Kidney epithelial cell (primary cell): ENCODE results near the gene OR2W1. TPM values are rescaled to one million over a fixed set of nuclear protein-coding genes. Genes with fewer than 3 reads are reported as not detected.

ENCODE experiments used
- DNase-seq: peaks from one replicate; pipeline ENCODE4 v3.0.0-alpha.2; 2010; ENCODE audit warnings: low read depth
- H3K27me3 ChIP-seq: 2 replicates; pipeline ENCODE4 v1.6.0; 2011; ENCODE audit warnings: low read length; ENCODE audit not compliant: control insufficient read depth, insufficient read depth
- H3K36me3 ChIP-seq: 2 replicates; pipeline ENCODE4 v1.5.1; 2011; ENCODE audit warnings: low read length; ENCODE audit not compliant: control insufficient read depth, insufficient read depth
- H3K4me3 ChIP-seq: 2 replicates; pipeline ENCODE4 v1.5.1; 2011; ENCODE audit warnings: low read depth, mild to moderate bottlenecking, control low read depth, low read length
- CTCF ChIP-seq: IDR thresholded peaks from 2 replicates; pipeline ENCODE4 v1.5.1; 2011; ENCODE audit warnings: mild to moderate bottlenecking, moderate library complexity, low read length, control low read depth, inconsistent platforms; ENCODE audit not compliant: insufficient read depth, poor library complexity, severe bottlenecking
- total RNA-seq: library from RNA; depleted of rRNA; stranded (reverse); fragments of >200 nt; gene quantifications from 2 replicates; pipeline ENCODE4 v1.2.3, GENCODE V29; 2015

Gene OR2W1, protein sequence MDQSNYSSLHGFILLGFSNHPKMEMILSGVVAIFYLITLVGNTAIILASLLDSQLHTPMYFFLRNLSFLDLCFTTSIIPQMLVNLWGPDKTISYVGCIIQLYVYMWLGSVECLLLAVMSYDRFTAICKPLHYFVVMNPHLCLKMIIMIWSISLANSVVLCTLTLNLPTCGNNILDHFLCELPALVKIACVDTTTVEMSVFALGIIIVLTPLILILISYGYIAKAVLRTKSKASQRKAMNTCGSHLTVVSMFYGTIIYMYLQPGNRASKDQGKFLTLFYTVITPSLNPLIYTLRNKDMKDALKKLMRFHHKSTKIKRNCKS
- not detected in 2 replicates for total RNA-seq

GRCh38 chr6:29045075-29045474 is at the start of gene OR2W1:
Gene OR2W1, minus strand, starts transcription at chr6:29045175. Its CDS starts 0 bp downstream, at chr6:29045175.
- H3K36me3 ChIP-seq = no peaks in the 10 kb centered on the region
- DNase-seq = no peak
- TF ChIP-seq CTCF = no peak
- no peaks in the 10 kb centered on the region for H3K27me3 ChIP-seq
- no peak within 1 kb of the TSS for H3K4me3 ChIP-seq

DNA sequence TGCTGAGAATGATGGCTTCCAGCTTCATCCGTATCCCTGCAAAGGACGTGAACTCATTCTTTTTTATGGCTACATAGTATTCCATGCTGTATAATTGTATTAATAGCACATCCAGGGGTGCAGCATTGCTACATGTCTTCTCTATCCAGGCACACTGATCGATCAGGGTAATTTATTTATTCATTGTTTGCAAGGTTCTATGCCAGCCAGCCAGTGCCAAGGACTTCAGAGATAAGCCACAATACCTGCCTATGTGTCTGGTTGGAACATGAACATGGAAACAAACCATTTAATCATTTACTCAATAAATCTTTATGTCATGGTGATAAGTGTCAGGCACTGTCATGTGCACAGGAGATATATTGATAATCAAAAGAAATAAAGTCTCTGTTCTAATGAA is 48.0 kb upstream of the OR2W1 start:
- no peak for DNase-seq
- TF ChIP-seq CTCF = no peak
- Histone ChIP-seq H3K36me3 (no peaks in the 10 kb centered on the region), H3K27me3 (no peaks in the 10 kb centered on the region), H3K4me3 (no peak overlapping the region)

GRCh38 chr6:29087213-29087612 is 42.2 kb upstream of the OR2W1 start, which contains the start of gene OR2B3:
Gene OR2B3, minus strand, starts transcription at chr6:29087313. Its CDS starts 65 bp downstream, at chr6:29087248.
- no peak for DNase-seq
- H3K27me3 ChIP-seq = no peaks in the 10 kb centered on the region
- H3K4me3 ChIP-seq = no peak within 1 kb of the TSS
- TF ChIP-seq CTCF = no peak
- H3K36me3 ChIP-seq = no peaks in the 10 kb centered on the region

DNA sequence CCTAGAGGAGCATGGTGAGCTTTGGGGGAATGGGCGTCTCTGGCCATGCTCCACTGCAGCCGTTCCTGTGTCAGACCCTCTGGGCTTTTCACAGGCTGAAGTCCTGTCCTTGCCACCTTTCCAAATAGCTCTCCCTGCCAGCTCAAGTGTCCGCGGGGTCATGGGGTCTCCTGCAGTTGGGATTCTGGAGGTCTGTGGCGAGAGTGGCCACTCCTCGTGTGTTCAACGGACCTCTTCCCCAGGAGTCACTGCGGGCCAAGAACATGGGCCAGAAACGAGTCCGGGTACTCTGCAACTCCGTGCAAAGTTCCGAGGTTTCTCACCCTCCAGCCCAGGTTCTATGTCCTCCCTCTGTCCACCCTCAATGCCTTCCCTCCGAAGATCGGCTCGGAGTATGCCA is 37.5 kb upstream of the OR2W1 start:
- Histone ChIP-seq H3K27me3 (no peaks in the 10 kb centered on the region), H3K36me3 (no peaks in the 10 kb centered on the region), H3K4me3 (no peak overlapping the region)
- no peak for TF ChIP-seq CTCF
- DNase-seq = no peak

DNA sequence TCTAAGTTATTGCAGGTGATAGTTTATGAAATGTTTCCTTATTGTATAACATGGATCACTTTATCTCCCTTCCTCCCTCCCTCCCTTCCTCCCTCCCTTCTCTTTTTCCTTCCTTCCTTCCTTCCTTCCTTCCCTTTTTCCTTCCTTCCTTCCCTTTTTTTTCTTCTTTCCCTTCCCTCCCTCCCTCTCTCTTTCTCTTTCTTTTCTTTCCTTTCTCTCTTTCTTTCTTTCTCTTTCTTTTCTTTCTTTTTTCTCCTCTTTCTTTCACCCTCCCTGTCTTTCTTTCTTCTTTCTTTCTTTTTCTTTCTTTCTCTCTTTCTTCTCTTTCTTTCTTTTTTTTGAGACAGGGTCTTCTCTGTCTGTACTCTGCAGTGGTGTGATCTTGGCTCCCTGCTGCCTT is 36.3 kb upstream of the OR2W1 start:
- DNase-seq = no peak
- TF ChIP-seq CTCF = no peak
- H3K4me3 ChIP-seq = no peak overlapping the region
- H3K27me3 ChIP-seq = no peaks in the 10 kb centered on the region
- no peaks in the 10 kb centered on the region for H3K36me3 ChIP-seq

DNA sequence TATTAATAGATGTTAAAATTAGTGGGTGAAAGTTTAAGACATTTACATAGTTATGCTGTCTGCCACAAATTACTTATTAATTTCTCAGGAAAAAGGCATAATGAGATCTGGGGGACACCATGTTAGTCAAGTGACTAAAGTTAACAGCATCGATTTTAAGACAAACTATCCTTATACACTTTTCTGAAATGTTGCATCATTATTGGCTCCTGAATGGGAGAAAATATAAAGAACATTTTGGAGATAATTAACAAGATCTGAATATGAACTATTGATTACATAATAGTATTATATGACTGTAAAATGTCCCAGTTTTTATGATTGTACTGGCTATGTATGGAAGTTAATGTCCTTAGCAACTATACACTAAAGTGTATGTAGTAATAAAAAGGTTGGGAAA is 34.2 kb upstream of the OR2W1 start:
- H3K36me3 ChIP-seq = no peaks in the 10 kb centered on the region
- no peak overlapping the region for H3K4me3 ChIP-seq
- H3K27me3 ChIP-seq = no peaks in the 10 kb centered on the region
- no peak for DNase-seq
- TF ChIP-seq CTCF = no peak
